B cell (primary cell): ENCODE results near the gene ANP32A. TPM values are rescaled to one million over a fixed set of nuclear protein-coding genes. Genes with fewer than 3 reads are reported as not detected.
"Not testable (repeated sequence)": the region's sequence is repeated elsewhere in the genome, so short reads cannot be mapped to it uniquely, and the experiment has no call there.

ENCODE experiments used
- ATAC-seq: fragments of 200-7000 bp; cut with Tn5 transposase; one replicate; pipeline ENCODE4 v1.10.0; 2021; ENCODE audit warnings: low read depth, mild to moderate bottlenecking, moderate number of reproducible peaks, moderate library complexity
- CTCF ChIA-PET: fragments of 350-600 bp; sonication (Branson Sonifier 250); formaldehyde crosslinking; loops from one replicate; lab custom pipeline; 2021; ENCODE audit warnings: antibody characterized with exemption, inconsistent platforms; lab: Charles Lee
- POLR2A ChIA-PET: fragments of 350-600 bp; sonication (Branson Sonifier 250); formaldehyde crosslinking; loops from one replicate; lab custom pipeline; 2021; ENCODE audit warnings: antibody characterized with exemption; lab: Charles Lee
- DNase-seq: peaks from one replicate; pipeline ENCODE4 v3.0.0; 2013
- H2AFZ ChIP-seq: 2 replicates; pipeline ENCODE4 v1.6.1; 2012; ENCODE audit warnings: mild to moderate bottlenecking, low read depth, low read length; ENCODE audit not compliant: insufficient read depth, poor library complexity, severe bottlenecking
- H3K27ac ChIP-seq, 2 donors: 1 replicate in 1 of 2; 2 replicates in 1 of 2; pipeline ENCODE4 v1.5.1; 2012 to 2013; ENCODE audit warnings: low read length in 2 of 2, mild to moderate bottlenecking in 2 of 2, moderate library complexity in 1 of 2
- H3K27me3 ChIP-seq, 4 experiments: fragments of 200-600 bp in 1 of 4; sonication (generic) in 1 of 4; replicated peaks in 1 of 4; 1 replicate in 2 of 4; 2 replicates in 2 of 4; pipeline versions ENCODE4 v1.6.1 to v1.7.0; 2013 to 2016; ENCODE audit warnings: low read length in 3 of 4, mild to moderate bottlenecking in 2 of 4, mixed read lengths in 1 of 4, moderate library complexity in 1 of 4; ENCODE audit not compliant: insufficient read depth in 4 of 4, control insufficient read depth in 3 of 4; ENCODE audit errors: control extremely low read depth in 1 of 4
- H3K36me3 ChIP-seq, 2 experiments: replicated peaks in 1 of 2; 1 replicate in 1 of 2; 2 replicates in 1 of 2; pipeline versions ENCODE4 v1.6.1 to v1.7.1; 2013; ENCODE audit warnings: low read length in 1 of 2; ENCODE audit not compliant: insufficient read depth in 2 of 2, control insufficient read depth in 1 of 2; ENCODE audit errors: control extremely low read depth in 1 of 2, extremely low read depth in 1 of 2
- H3K4me1 ChIP-seq, 2 donors: fragments of 200-600 bp in 1 of 2; sonication (generic) in 1 of 2; 1 replicate in 1 of 2; 2 replicates in 1 of 2; pipeline versions ENCODE4 v1.5.1 to v1.6.1; 2013 to 2017; ENCODE audit warnings: low read length in 2 of 2; ENCODE audit not compliant: control insufficient read depth in 2 of 2, insufficient read depth in 2 of 2
- H3K4me2 ChIP-seq: replicated peaks from 2 replicates; pipeline ENCODE3; 2012; ENCODE audit warnings: mild to moderate bottlenecking, low read depth, low read length; ENCODE audit not compliant: poor library complexity, severe bottlenecking
- H3K4me3 ChIP-seq, 5 experiments: fragments of 200-600 bp in 1 of 5; sonication (generic) in 1 of 5; 1 replicate in 3 of 5; 2 replicates in 2 of 5; pipeline versions ENCODE4 v1.5.1 to v1.7.0; 2011 to 2016; ENCODE audit warnings: low read length in 4 of 5, mild to moderate bottlenecking in 4 of 5, low read depth in 2 of 5, control low read depth in 1 of 5, moderate library complexity in 1 of 5; ENCODE audit not compliant: insufficient read depth in 1 of 5; ENCODE audit errors: control extremely low read depth in 1 of 5, extremely low read depth in 1 of 5
- H3K79me2 ChIP-seq: fragments of 200-600 bp; sonication (generic); one replicate; pipeline ENCODE4 v1.6.0; 2016; ENCODE audit warnings: low read length; ENCODE audit not compliant: control insufficient read depth, insufficient read depth
- H3K9ac ChIP-seq: fragments of 200-600 bp; sonication (generic); 2 replicates; pipeline ENCODE4 v1.6.1; 2017; ENCODE audit warnings: mild to moderate bottlenecking, low read length, moderate library complexity
- H3K9me3 ChIP-seq, 3 donors: one replicate each; pipeline versions ENCODE4 v1.6.1 to v1.7.1; 2013; ENCODE audit warnings: low read length in 2 of 3; ENCODE audit not compliant: control insufficient read depth in 2 of 3, insufficient read depth in 1 of 3; ENCODE audit errors: control extremely low read depth in 1 of 3
- H4K20me1 ChIP-seq: 2 replicates; pipeline ENCODE4 v1.6.0; 2012; ENCODE audit warnings: mild to moderate bottlenecking, low read length; ENCODE audit not compliant: insufficient read depth, control insufficient read depth, poor library complexity, severe bottlenecking
- H3K27ac Mint-ChIP-seq: one replicate; pipeline ENCODE4 v1.8.0; 2021; ENCODE audit warnings: mixed read lengths
- H3K27me3 Mint-ChIP-seq: one replicate; pipeline ENCODE4 v1.8.0; 2021; ENCODE audit warnings: mixed read lengths
- H3K4me1 Mint-ChIP-seq: one replicate; pipeline ENCODE4 v1.8.0; 2021; ENCODE audit warnings: mixed read lengths
- H3K4me3 Mint-ChIP-seq: one replicate; pipeline ENCODE4 v1.8.0; 2021; ENCODE audit warnings: mixed read lengths
- H3K9me3 Mint-ChIP-seq: one replicate; pipeline ENCODE4 v1.8.0; 2022; ENCODE audit warnings: mixed read lengths; ENCODE audit not compliant: insufficient read depth
- CTCF ChIP-seq: fragments of 200-600 bp; IDR thresholded peaks from one replicate; pipeline ENCODE4 v1.8.0; 2022; ENCODE audit warnings: antibody characterized with exemption, mild to moderate bottlenecking
- EZH2 ChIP-seq: IDR thresholded peaks from 2 replicates; pipeline ENCODE4 v1.6.1; 2012; ENCODE audit warnings: borderline replicate concordance, low read depth, mild to moderate bottlenecking, moderate library complexity, low read length; ENCODE audit not compliant: insufficient read depth, poor library complexity, severe bottlenecking
- WGBS: methylation state at CpG from one replicate; pipeline ENCODE4 v1.1.5; 2013; ENCODE audit warnings: missing lambda C conversion rate; ENCODE audit not compliant: insufficient coverage; 5-methylcytosine and 5-hydroxymethylcytosine counted together
- intact Hi-C: fragments of 100-400 bp; cut with micrococcal nuclease; formaldehyde crosslinking; loops from one replicate; pipeline ENCODE4 v1.10.0; 2022
- polyA plus RNA-seq: library from polyadenylated mRNA; depleted of rRNA; stranded (reverse); fragments of >200 nt; gene quantifications from 2 replicates; pipeline ENCODE4 v1.2.3, GENCODE V29; 2012
- total RNA-seq, 2 donors: library from RNA; stranded (reverse); fragments of 120-200 nt in 1 of 2; gene quantifications; 1 replicate in 1 of 2; 2 replicates in 1 of 2; pipeline versions ENCODE4 v1.2.3 to v1.2.4, GENCODE V29; 2013 to 2022

ANP32A gene
- total and polyA plus RNA-seq, 2 donors (not counting 1 experiment from before 2014, with no cell fraction given): 26.4 to 163 TPM

GRCh38 chr15:68759982-68760579 is 60.6 kb downstream of the ANP32A start:
- POLR2A ChIA-PET, H3K4me3 Mint-ChIP-seq, H3K4me2 ChIP-seq, H2AFZ ChIP-seq, H3K9me3 ChIP-seq, intact Hi-C loops, H3K27me3 ChIP-seq, H3K4me3 ChIP-seq, DNase-seq, H3K27ac ChIP-seq, H3K9ac ChIP-seq, ATAC-seq, H3K79me2 ChIP-seq, H3K4me1 Mint-ChIP-seq, H3K4me1 ChIP-seq, H3K36me3 ChIP-seq, H3K27ac Mint-ChIP-seq, H3K9me3 Mint-ChIP-seq, H4K20me1 ChIP-seq: not testable (repeated sequence)
- H3K27me3 Mint-ChIP-seq: peaks cover 21% of the 10 kb centered on the region
- CTCF ChIA-PET: interaction anchor here (1.0 to 1.9 kb wide), 2 partner anchors 21 to 210 kb away, joined by 3 to 4 read pairs; no protein-coding TSS in a partner anchor
- WGBS: 100% methylated on average over 1 of the region's 1 CpG
- TF ChIP-seq CTCF: peak; percentile 44

GRCh38 chr15:68755731-68756130 is 65.0 kb downstream of the ANP32A start:
- DNase-seq (no peak), ATAC-seq (no peak)
- Mint-ChIP-seq H3K27ac (no peak overlapping the region), H3K9me3 (no peaks in the 10 kb centered on the region), H3K27me3 (peaks cover 20% of the 10 kb centered on the region), H3K4me3 (no peak overlapping the region), H3K4me1 (peaks cover 6% of the 10 kb centered on the region)
- Histone ChIP-seq H3K9ac (no peak overlapping the region), H3K4me3 (no peak overlapping the region), H2AFZ (no peak overlapping the region), H3K36me3 (no peaks in the 10 kb centered on the region), H3K9me3 (peaks cover 0 to 5% (median 0%) of the 10 kb centered on the region in 3 donors), H3K79me2 (no peaks in the 10 kb centered on the region), H3K27ac (no peak overlapping the region), H3K27me3 (peaks cover 0 to 3% (median 1%) of the 10 kb centered on the region in 4 experiments), H3K4me1 (peaks cover 0 to 6% of the 10 kb centered on the region in 2 donors), H3K4me2 (no peak overlapping the region), H4K20me1 (no peaks in the 10 kb centered on the region)
- ChIA-PET CTCF (interaction anchor here (1.3 to 1.8 kb wide), 3 partner anchors 30 to 205 kb away, joined by 3 to 6 read pairs (median 3); no protein-coding TSS in a partner anchor), POLR2A (no interaction called here)
- WGBS: no CpG with 5 or more reads among the region's 2 CpGs
- intact Hi-C loops: no loop called here
- TF ChIP-seq CTCF (no peak), EZH2 (no peak)
